OCI-LY3 (cell line): Measurements from ENCODE around the gene SDSL.

Experiments
- H2AFZ ChIP-seq: fragments of 200-600, 300-600 bp; shearing (Covaris generic); 2 replicates; pipeline ENCODE4 v1.6.0; 2014; ENCODE audit warnings: antibody characterized with exemption, low read depth, low read length
- H3K27ac ChIP-seq: fragments of 200-600, 300-600 bp; sonication (generic); 2 replicates; pipeline ENCODE4 v1.5.1; 2014; ENCODE audit warnings: mild to moderate bottlenecking, low read length, moderate library complexity, mixed read lengths
- H3K27me3 ChIP-seq: fragments of 200-600, 300-600 bp; sonication (generic); 2 replicates; pipeline ENCODE4 v1.6.1; 2014; ENCODE audit warnings: low read depth, low read length, mixed read lengths
- H3K36me3 ChIP-seq: fragments of 200-600, 300-600 bp; sonication (generic); replicated peaks from 2 replicates; pipeline ENCODE3; 2014; ENCODE audit warnings: low read depth, low read length, mixed read lengths
- H3K4me1 ChIP-seq: fragments of 300-600, 200-600 bp; sonication (generic); 2 replicates; pipeline ENCODE4 v1.6.1; 2014; ENCODE audit warnings: low read length, mixed read lengths
- H3K4me2 ChIP-seq: fragments of 200-600, 300-600 bp; sonication (generic); 2 replicates; pipeline ENCODE4 v1.6.1; 2014; ENCODE audit warnings: low read length, mixed read lengths
- H3K4me3 ChIP-seq: fragments of 300-600, 200-600 bp; sonication (generic); 2 replicates; pipeline ENCODE4 v1.5.1; 2014; ENCODE audit warnings: antibody characterized with exemption, mild to moderate bottlenecking, low read length, moderate library complexity
- H3K79me2 ChIP-seq: fragments of 300-600, 200-600 bp; shearing (Covaris generic); 2 replicates; pipeline ENCODE4 v1.6.1; 2014; ENCODE audit warnings: mild to moderate bottlenecking, low read length, mixed read lengths
- H3K9ac ChIP-seq: fragments of 300-600, 200-600 bp; shearing (Covaris generic); 2 replicates; pipeline ENCODE4 v1.6.0; 2014; ENCODE audit warnings: mild to moderate bottlenecking, low read length, moderate library complexity
- H3K9me3 ChIP-seq: fragments of 200-600, 300-600 bp; shearing (Covaris generic); 2 replicates; pipeline ENCODE4 v1.6.1; 2014; ENCODE audit warnings: low read length, mixed read lengths; ENCODE audit not compliant: insufficient read depth
- H4K20me1 ChIP-seq: fragments of 200-600, 300-600 bp; sonication (generic); 2 replicates; pipeline ENCODE4 v1.6.1; 2016; ENCODE audit warnings: low read length, mixed read lengths; ENCODE audit not compliant: insufficient read depth
- CTCF ChIP-seq: fragments of 200-600, 300-600 bp; sonication (generic); IDR thresholded peaks from 2 replicates; pipeline ENCODE4 v1.5.1; 2014; ENCODE audit warnings: antibody characterized with exemption, low read length, low read depth
- EZH2phosphoT487 ChIP-seq: fragments of 200-600 bp; shearing (Covaris generic); IDR thresholded peaks from 2 replicates; pipeline ENCODE4 v1.6.1; 2018; ENCODE audit warnings: antibody characterized with exemption, mixed run types, low read depth

Gene SDSL

GRCh38 chr12:113473942-113474341 is 51.8 kb downstream of the SDSL start:
- H3K27ac ChIP-seq = no peak overlapping the region
- H3K36me3 ChIP-seq = no peaks in the 10 kb centered on the region
- H3K4me2 ChIP-seq = no peak overlapping the region
- no peak overlapping the region for H2AFZ ChIP-seq
- no peaks in the 10 kb centered on the region for H3K79me2 ChIP-seq
- TF ChIP-seq EZH2phosphoT487 (no peak), CTCF (no peak)
- no peak overlapping the region for H3K9ac ChIP-seq
- no peak overlapping the region for H3K4me3 ChIP-seq
- no peaks in the 10 kb centered on the region for H3K4me1 ChIP-seq
- no peaks in the 10 kb centered on the region; the same call in 1 of the 2 replicates for H3K27me3 ChIP-seq
- H4K20me1 ChIP-seq = no peaks in the 10 kb centered on the region
- H3K9me3 ChIP-seq = no peaks in the 10 kb centered on the region

- H3K27me3 ChIP-seq = no peaks in the 10 kb centered on the region; the same call in 1 of the 2 replicates
- H3K36me3 ChIP-seq = no peaks in the 10 kb centered on the region
- H2AFZ ChIP-seq = no peak overlapping the region
- no peaks in the 10 kb centered on the region for H3K79me2 ChIP-seq
- H3K9me3 ChIP-seq = no peaks in the 10 kb centered on the region
- no peak overlapping the region for H3K4me3 ChIP-seq
- no peak overlapping the region for H3K27ac ChIP-seq
- no peaks in the 10 kb centered on the region for H3K4me1 ChIP-seq
- H3K9ac ChIP-seq = no peak overlapping the region
- no peak overlapping the region for H3K4me2 ChIP-seq
- TF ChIP-seq CTCF (no peak), EZH2phosphoT487 (no peak)
- H4K20me1 ChIP-seq = no peaks in the 10 kb centered on the region
Observed at GRCh38 chr12:113474635-113475436, 52.7 kb downstream of the SDSL start.

- Histone ChIP-seq H3K27me3 (no peaks in the 10 kb centered on the region; the same call in 1 of the 2 replicates), H3K4me1 (no peaks in the 10 kb centered on the region), H2AFZ (no peak overlapping the region), H3K4me2 (no peak overlapping the region), H3K27ac (no peak overlapping the region), H4K20me1 (no peaks in the 10 kb centered on the region), H3K9me3 (no peaks in the 10 kb centered on the region), H3K79me2 (no peaks in the 10 kb centered on the region), H3K4me3 (no peak overlapping the region), H3K36me3 (no peaks in the 10 kb centered on the region), H3K9ac (no peak overlapping the region)
- TF ChIP-seq CTCF (no peak), EZH2phosphoT487 (no peak)
Observed at GRCh38 chr12:113475451-113476175, 53.4 kb downstream of the SDSL start.

GRCh38 chr12:113476176-113476986 is 54.2 kb downstream of the SDSL start:
- H3K4me1 ChIP-seq = no peaks in the 10 kb centered on the region

More at GRCh38 chr12:113476176-113476986, 54.2 kb downstream of the SDSL start:
- no peaks in the 10 kb centered on the region for H4K20me1 ChIP-seq
- H3K9me3 ChIP-seq = no peaks in the 10 kb centered on the region
- no peak overlapping the region for H3K27ac ChIP-seq
- no peak overlapping the region for H2AFZ ChIP-seq
- no peak overlapping the region for H3K4me2 ChIP-seq
- H3K27me3 ChIP-seq = no peaks in the 10 kb centered on the region; the same call in 1 of the 2 replicates
- no peak overlapping the region for H3K9ac ChIP-seq
- no peaks in the 10 kb centered on the region for H3K79me2 ChIP-seq
- no peaks in the 10 kb centered on the region for H3K36me3 ChIP-seq
- no peak overlapping the region for H3K4me3 ChIP-seq
- TF ChIP-seq CTCF (no peak), EZH2phosphoT487 (no peak)
